ENCODE results near the gene XCR1.

XCR1 gene

GRCh38 chr3:46027021-46027705 lies at the start of gene XCR1:
XCR1 (minus strand) TSS chr3:46027483; CDS start chr3:46021947, 5,536 bp downstream.
- CTCF ChIA-PET = no interaction called here
- no peak for DNase-seq (ENCODE audit: extremely low spot score)
- TF ChIP-seq LEF1 (IDR thresholded peaks at IDR 0.05; ENCODE audit: borderline replicate concordance) = no peak
- no peak for TF ChIP-seq ELF4 (IDR thresholded peaks at IDR 0.05)
- TF ChIP-seq FOXK2 (IDR thresholded peaks at IDR 0.05) = no peak
- no peak for TF ChIP-seq SP1 (IDR thresholded peaks at IDR 0.05)
- POLR2A ChIA-PET = no interaction called here

- ChIA-PET CTCF (interaction anchor here (0.6 to 2.1 kb wide), 6 partner anchors 11 to 286 kb away, joined by 3 to 6 read pairs (median 3); no protein-coding TSS in a partner anchor), POLR2A (no interaction called here)
- TF ChIP-seq FOXA1 (IDR thresholded peaks at IDR 0.05) (no peak), ARNT (IDR thresholded peaks at IDR 0.05) (no peak), ELF4 (IDR thresholded peaks at IDR 0.05) (no peak), FOXK2 (IDR thresholded peaks at IDR 0.05) (no peak), SP1 (IDR thresholded peaks at IDR 0.05) (no peak), LEF1 (IDR thresholded peaks at IDR 0.05; ENCODE audit: borderline replicate concordance) (no peak), BHLHE40 (IDR thresholded peaks at IDR 0.05; ENCODE audit: borderline replicate concordance) (no peak), ZNF384 (IDR thresholded peaks at IDR 0.05) (no peak), SUZ12 (IDR thresholded peaks at IDR 0.05) (no peak), HDGF (IDR thresholded peaks at IDR 0.05; ENCODE audit: borderline replicate concordance) (no peak), CTBP1 (IDR thresholded peaks at IDR 0.05; ENCODE audit: borderline replicate concordance) (no peak), L3MBTL2 (conservative IDR thresholded peaks at IDR 0.05) (no peak), NFRKB (IDR thresholded peaks at IDR 0.05) (no peak), FOXM1 (IDR thresholded peaks at IDR 0.05; ENCODE audit: borderline replicate concordance) (no peak), TARDBP (IDR thresholded peaks at IDR 0.05) (no peak)
- TF ChIP-seq, protein P1, sequence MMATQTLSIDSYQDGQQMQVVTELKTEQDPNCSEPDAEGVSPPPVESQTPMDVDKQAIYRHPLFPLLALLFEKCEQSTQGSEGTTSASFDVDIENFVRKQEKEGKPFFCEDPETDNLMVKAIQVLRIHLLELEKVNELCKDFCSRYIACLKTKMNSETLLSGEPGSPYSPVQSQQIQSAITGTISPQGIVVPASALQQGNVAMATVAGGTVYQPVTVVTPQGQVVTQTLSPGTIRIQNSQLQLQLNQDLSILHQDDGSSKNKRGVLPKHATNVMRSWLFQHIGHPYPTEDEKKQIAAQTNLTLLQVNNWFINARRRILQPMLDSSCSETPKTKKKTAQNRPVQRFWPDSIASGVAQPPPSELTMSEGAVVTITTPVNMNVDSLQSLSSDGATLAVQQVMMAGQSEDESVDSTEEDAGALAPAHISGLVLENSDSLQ (IDR thresholded peaks at IDR 0.05) = no peak
- DNase-seq (ENCODE audit: extremely low spot score) = no peak
Measured at GRCh38 chr3:46076606-46077005, 49.3 kb upstream of the XCR1 start.

DNA sequence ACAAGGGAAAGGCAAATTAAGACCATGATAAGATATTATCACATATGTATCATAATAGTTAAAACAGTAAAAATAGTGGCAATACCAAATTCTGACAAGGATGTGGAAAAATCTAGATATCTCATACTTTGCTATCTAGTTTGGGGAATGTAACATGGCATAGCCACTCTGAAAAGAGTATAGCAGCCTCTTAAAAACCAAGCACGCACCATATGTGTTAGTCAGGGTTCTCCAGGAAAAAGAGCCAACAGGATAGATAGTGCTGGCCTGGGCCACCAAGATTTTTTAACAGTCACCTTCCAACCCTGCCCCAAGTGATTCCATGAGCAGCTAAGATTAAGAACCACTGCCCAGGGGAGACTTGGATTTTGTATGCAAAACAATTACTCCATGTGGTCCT lies 48.5 kb upstream of the XCR1 start:
- no peak for TF ChIP-seq TARDBP (IDR thresholded peaks at IDR 0.05)
- no peak for TF ChIP-seq SP1 (IDR thresholded peaks at IDR 0.05)
- no peak for TF ChIP-seq LEF1 (IDR thresholded peaks at IDR 0.05; ENCODE audit: borderline replicate concordance)
- TF ChIP-seq FOXK2 (IDR thresholded peaks at IDR 0.05) = no peak
- no peak for TF ChIP-seq L3MBTL2 (conservative IDR thresholded peaks at IDR 0.05)
- TF ChIP-seq ARNT (IDR thresholded peaks at IDR 0.05) = no peak
- TF ChIP-seq ELF4 (IDR thresholded peaks at IDR 0.05) = no peak
- no peak for TF ChIP-seq NFRKB (IDR thresholded peaks at IDR 0.05)
- TF ChIP-seq, protein P1 (IDR thresholded peaks at IDR 0.05) = no peak
- no peak for TF ChIP-seq FOXA1 (IDR thresholded peaks at IDR 0.05)
- no peak for TF ChIP-seq SUZ12 (IDR thresholded peaks at IDR 0.05)
- no peak for TF ChIP-seq BHLHE40 (IDR thresholded peaks at IDR 0.05; ENCODE audit: borderline replicate concordance)
- no peak for TF ChIP-seq FOXM1 (IDR thresholded peaks at IDR 0.05; ENCODE audit: borderline replicate concordance)
- no peak for TF ChIP-seq HDGF (IDR thresholded peaks at IDR 0.05; ENCODE audit: borderline replicate concordance)
- no peak for TF ChIP-seq CTBP1 (IDR thresholded peaks at IDR 0.05; ENCODE audit: borderline replicate concordance)
- no peak for TF ChIP-seq ZNF384 (IDR thresholded peaks at IDR 0.05)
- DNase-seq (ENCODE audit: extremely low spot score) = no peak
- ChIA-PET POLR2A (no interaction called here), CTCF (interaction anchor here (0.7 to 0.9 kb wide), 3 partner anchors 15 to 287 kb away, joined by 3 read pairs; no protein-coding TSS in a partner anchor)

- DNase-seq (ENCODE audit: extremely low spot score) = no peak
- no peak for TF ChIP-seq FOXM1 (IDR thresholded peaks at IDR 0.05; ENCODE audit: borderline replicate concordance)
- CTCF ChIA-PET = no interaction called here
- POLR2A ChIA-PET = no interaction called here
Measured at GRCh38 chr3:46071222-46071858, 44.1 kb upstream of the XCR1 start.

DNA sequence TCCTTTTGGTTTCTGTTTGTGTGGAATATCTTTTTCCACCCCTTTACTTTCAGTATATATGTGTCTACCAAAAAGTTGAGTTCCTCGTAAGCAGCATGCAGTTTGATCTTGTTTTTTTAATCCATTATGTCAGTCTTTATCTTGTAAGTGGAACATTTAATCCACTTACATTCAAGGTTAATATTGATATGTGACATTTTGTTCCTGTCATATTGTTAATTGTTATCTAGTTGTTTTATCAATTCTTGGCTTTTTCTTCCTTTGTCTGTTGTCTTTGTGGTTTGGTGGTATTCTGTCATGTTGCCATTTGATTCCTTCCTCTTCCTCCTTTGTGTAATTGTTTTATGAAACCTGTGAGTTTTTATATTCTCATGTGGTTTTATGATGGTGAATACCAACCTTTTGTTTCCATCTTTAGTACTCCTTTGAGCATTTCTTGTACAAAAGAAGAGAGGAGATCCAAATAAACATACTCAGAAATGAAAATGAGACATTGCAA lies 43.4 kb upstream of the XCR1 start:
- CTCF ChIA-PET = no interaction called here
- POLR2A ChIA-PET = no interaction called here
- TF ChIP-seq HDGF (IDR thresholded peaks at IDR 0.05; ENCODE audit: borderline replicate concordance) = no peak
- no peak for TF ChIP-seq L3MBTL2 (conservative IDR thresholded peaks at IDR 0.05)
- TF ChIP-seq NFRKB (IDR thresholded peaks at IDR 0.05) = no peak
- DNase-seq (ENCODE audit: extremely low spot score) = no peak

- TF ChIP-seq, protein P1 (IDR thresholded peaks at IDR 0.05) = no peak
- TF ChIP-seq L3MBTL2 (conservative IDR thresholded peaks at IDR 0.05) (no peak), ZNF384 (IDR thresholded peaks at IDR 0.05) (no peak), CTBP1 (IDR thresholded peaks at IDR 0.05; ENCODE audit: borderline replicate concordance) (no peak), FOXA1 (IDR thresholded peaks at IDR 0.05) (no peak), SUZ12 (IDR thresholded peaks at IDR 0.05) (no peak), BHLHE40 (IDR thresholded peaks at IDR 0.05; ENCODE audit: borderline replicate concordance) (no peak)
- CTCF ChIA-PET = no interaction called here
- POLR2A ChIA-PET = no interaction called here
- DNase-seq (ENCODE audit: extremely low spot score) = no peak
Measured at GRCh38 chr3:46068501-46068900, 41.2 kb upstream of the XCR1 start.
